Vagina (tissue), 2 donors: ENCODE measurements around the gene CEACAM1.

ENCODE experiments used
- CTCF ChIP-seq, 3 experiments: fragments of 450-650 bp in 2 of 3; fragments of 200-600 bp in 1 of 3; sonication (generic) in 1 of 3; IDR thresholded peaks; one replicate each; pipeline ENCODE4 v1.5.1; 2017 to 2019; ENCODE audit warnings: antibody characterized with exemption in 3 of 3, mild to moderate bottlenecking in 2 of 3, moderate library complexity in 2 of 3
- POLR2A ChIP-seq, 2 donors: fragments of 450-650 bp; IDR thresholded peaks; one replicate each; pipeline ENCODE4 v1.6.1; 2017; ENCODE audit warnings: antibody characterized with exemption in 2 of 2, mild to moderate bottlenecking in 2 of 2, moderate library complexity in 2 of 2
- POLR2AphosphoS5 ChIP-seq, 2 donors: sonication (generic); formaldehyde crosslinking; IDR thresholded peaks; one replicate each; pipeline ENCODE4 v1.9.0; 2017; ENCODE audit warnings: antibody characterized with exemption in 2 of 2, mild to moderate bottlenecking in 2 of 2, low read depth in 1 of 2; ENCODE audit not compliant: insufficient read depth in 1 of 2

- TF ChIP-seq CTCF (IDR thresholded peaks at IDR 0.05) (no peak), POLR2A (IDR thresholded peaks at IDR 0.05) (no peak), POLR2AphosphoS5 (IDR thresholded peaks at IDR 0.05; ENCODE audit: insufficient read depth in 1 of 2, low read depth in 1 of 2) (no peak)
Measured at GRCh38 chr19:42487798-42488178, 40.5 kb downstream of the CEACAM1 start.
